ENCODE data around the gene APLP1.

GRCh38 chr19:35830986-35831385 lies 37.4 kb upstream of the APLP1 start:
- TF ChIP-seq POLR2A (IDR thresholded peaks at IDR 0.05) (no peak), POLR2AphosphoS5 (IDR thresholded peaks at IDR 0.05) (no peak)
- TF ChIP-seq, protein P1, sequence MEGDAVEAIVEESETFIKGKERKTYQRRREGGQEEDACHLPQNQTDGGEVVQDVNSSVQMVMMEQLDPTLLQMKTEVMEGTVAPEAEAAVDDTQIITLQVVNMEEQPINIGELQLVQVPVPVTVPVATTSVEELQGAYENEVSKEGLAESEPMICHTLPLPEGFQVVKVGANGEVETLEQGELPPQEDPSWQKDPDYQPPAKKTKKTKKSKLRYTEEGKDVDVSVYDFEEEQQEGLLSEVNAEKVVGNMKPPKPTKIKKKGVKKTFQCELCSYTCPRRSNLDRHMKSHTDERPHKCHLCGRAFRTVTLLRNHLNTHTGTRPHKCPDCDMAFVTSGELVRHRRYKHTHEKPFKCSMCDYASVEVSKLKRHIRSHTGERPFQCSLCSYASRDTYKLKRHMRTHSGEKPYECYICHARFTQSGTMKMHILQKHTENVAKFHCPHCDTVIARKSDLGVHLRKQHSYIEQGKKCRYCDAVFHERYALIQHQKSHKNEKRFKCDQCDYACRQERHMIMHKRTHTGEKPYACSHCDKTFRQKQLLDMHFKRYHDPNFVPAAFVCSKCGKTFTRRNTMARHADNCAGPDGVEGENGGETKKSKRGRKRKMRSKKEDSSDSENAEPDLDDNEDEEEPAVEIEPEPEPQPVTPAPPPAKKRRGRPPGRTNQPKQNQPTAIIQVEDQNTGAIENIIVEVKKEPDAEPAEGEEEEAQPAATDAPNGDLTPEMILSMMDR (IDR thresholded peaks at IDR 0.05) = no peak

Data from suprapubic skin (tissue), 4 donors.